Measurements from ENCODE around the gene EARS2. TPM values are rescaled to one million over a fixed set of nuclear protein-coding genes. Genes with fewer than 3 reads are reported as not detected.

Gene EARS2
- total RNA-seq, 1 experiment from 2014 or later = 50.1 TPM

DNA sequence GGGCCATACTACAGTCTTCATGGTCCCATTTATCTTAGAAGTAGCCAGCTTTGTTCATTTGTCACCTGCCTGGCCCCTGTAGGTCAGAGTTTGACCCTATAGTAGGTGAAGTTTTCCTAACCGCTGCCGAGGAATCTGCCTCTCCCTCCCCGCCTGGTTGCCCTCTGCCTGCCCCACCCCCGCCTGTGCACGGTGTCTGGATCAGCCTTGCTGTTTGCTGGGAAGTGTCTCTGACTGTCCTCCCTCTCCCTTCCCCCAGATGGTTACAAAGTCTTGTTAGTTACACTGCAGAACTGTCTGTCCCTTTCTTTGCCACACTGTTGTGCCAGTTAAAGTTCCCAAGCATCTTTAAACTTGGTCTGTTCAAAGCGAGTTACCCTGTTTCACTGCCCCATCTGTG is 6.0 kb upstream of the EARS2 start:
- Histone ChIP-seq H3K18ac (ENCODE audit: insufficient read length, low read depth, low read length) (no peak overlapping the region), H3K9ac (ENCODE audit: extremely low read depth, insufficient read length, low read length) (no peak overlapping the region), H4K5ac (ENCODE audit: insufficient read length, low read depth, low read length) (no peak overlapping the region), H2AK5ac (ENCODE audit: insufficient read length, low read length) (no peak overlapping the region), H2BK20ac (ENCODE audit: low read depth, low read length, poor library complexity, severe bottlenecking) (no peak overlapping the region), H3K23me2 (ENCODE audit: insufficient read length, low read depth, low read length, poor library complexity, severe bottlenecking) (peaks cover 3% of the 10 kb centered on the region), H3K14ac (ENCODE audit: insufficient read depth, low read length) (no peak overlapping the region), H4K91ac (ENCODE audit: insufficient read length, low read depth, low read length) (no peak overlapping the region), H2BK15ac (ENCODE audit: low read depth, low read length) (no peak overlapping the region), H3K27ac (ENCODE audit: insufficient read length, low read depth, low read length) (no peak overlapping the region), H3K79me2 (ENCODE audit: insufficient read depth, low read length) (peaks cover 7% of the 10 kb centered on the region; the same call in 1 of the 2 replicates), H2AFZ (ENCODE audit: low read length) (no peak overlapping the region), H3T11ph (ENCODE audit: low read length) (no peak overlapping the region), H3K23ac (ENCODE audit: insufficient read length, low read depth, low read length) (no peak overlapping the region), H3K4me1 (ENCODE audit: insufficient read depth, low read length) (no peaks in the 10 kb centered on the region), H3K4ac (ENCODE audit: low read depth, low read length) (no peak overlapping the region), H3K56ac (ENCODE audit: insufficient read length, low read depth, low read length) (no peak overlapping the region), H3K9me3 (ENCODE audit: control insufficient read depth, low read depth, low read length) (no peaks in the 10 kb centered on the region), H2BK12ac (ENCODE audit: insufficient read length, low read depth, low read length) (no peak overlapping the region), H3K27me3 (ENCODE audit: insufficient read depth, low read length) (no peaks in the 10 kb centered on the region), H2BK5ac (ENCODE audit: insufficient read length, low read length) (no peak overlapping the region), H4K20me1 (ENCODE audit: control insufficient read depth, insufficient read depth, insufficient read length) (no peaks in the 10 kb centered on the region), H2BK120ac (ENCODE audit: low read depth, low read length, poor library complexity, severe bottlenecking) (no peak overlapping the region), H3K79me1 (ENCODE audit: insufficient read depth, low read depth, low read length, poor library complexity, severe bottlenecking) (no peaks in the 10 kb centered on the region), H4K8ac (replicated peaks; ENCODE audit: insufficient read length, low read depth, low read length) (no peak overlapping the region), H3K4me2 (ENCODE audit: insufficient read depth, insufficient read length, low read length) (no peak overlapping the region)
- no peak for DNase-seq
- peaks cover 58 to 92% (median 82%) of the 10 kb centered on the region in 3 experiments for H3K36me3 Mint-ChIP-seq (ENCODE audit: insufficient read depth in 1 of 3, low read depth in 3 of 3)
- peaks cover 0 to 8% of the 10 kb centered on the region in 2 experiments; a peak in 1 of 4 replicates for H3K4me1 Mint-ChIP-seq
- no peak overlapping the region for H3K4me3 Mint-ChIP-seq
- H3K27me3 Mint-ChIP-seq (ENCODE audit: low read depth) = no peaks in the 10 kb centered on the region
- H3K27ac Mint-ChIP-seq = 0 out of 7 replicates have a peak overlapping the region, but pooled peaks of 1 of the 3 experiments have one; percentile 2
- TF ChIP-seq, protein P1, sequence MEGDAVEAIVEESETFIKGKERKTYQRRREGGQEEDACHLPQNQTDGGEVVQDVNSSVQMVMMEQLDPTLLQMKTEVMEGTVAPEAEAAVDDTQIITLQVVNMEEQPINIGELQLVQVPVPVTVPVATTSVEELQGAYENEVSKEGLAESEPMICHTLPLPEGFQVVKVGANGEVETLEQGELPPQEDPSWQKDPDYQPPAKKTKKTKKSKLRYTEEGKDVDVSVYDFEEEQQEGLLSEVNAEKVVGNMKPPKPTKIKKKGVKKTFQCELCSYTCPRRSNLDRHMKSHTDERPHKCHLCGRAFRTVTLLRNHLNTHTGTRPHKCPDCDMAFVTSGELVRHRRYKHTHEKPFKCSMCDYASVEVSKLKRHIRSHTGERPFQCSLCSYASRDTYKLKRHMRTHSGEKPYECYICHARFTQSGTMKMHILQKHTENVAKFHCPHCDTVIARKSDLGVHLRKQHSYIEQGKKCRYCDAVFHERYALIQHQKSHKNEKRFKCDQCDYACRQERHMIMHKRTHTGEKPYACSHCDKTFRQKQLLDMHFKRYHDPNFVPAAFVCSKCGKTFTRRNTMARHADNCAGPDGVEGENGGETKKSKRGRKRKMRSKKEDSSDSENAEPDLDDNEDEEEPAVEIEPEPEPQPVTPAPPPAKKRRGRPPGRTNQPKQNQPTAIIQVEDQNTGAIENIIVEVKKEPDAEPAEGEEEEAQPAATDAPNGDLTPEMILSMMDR (conservative IDR thresholded peaks at IDR 0.05) = no peak
- no peaks in the 10 kb centered on the region for H3K9me3 Mint-ChIP-seq
- no CpG with 5 or more reads among the region's 6 CpGs for WGBS (ENCODE audit: extremely low coverage, insufficient read length, low lambda C conversion rate)

Data from H9 (cell line).